ENCODE measurements around the gene GAP43. TPM values are rescaled to one million over a fixed set of nuclear protein-coding genes. Genes with fewer than 3 reads are reported as not detected.

GAP43 gene
- total and polyA plus RNA-seq, 2 of the 4 experiments (the other 2 are of a cell fraction): 0.36 to 0.51 TPM

DNA sequence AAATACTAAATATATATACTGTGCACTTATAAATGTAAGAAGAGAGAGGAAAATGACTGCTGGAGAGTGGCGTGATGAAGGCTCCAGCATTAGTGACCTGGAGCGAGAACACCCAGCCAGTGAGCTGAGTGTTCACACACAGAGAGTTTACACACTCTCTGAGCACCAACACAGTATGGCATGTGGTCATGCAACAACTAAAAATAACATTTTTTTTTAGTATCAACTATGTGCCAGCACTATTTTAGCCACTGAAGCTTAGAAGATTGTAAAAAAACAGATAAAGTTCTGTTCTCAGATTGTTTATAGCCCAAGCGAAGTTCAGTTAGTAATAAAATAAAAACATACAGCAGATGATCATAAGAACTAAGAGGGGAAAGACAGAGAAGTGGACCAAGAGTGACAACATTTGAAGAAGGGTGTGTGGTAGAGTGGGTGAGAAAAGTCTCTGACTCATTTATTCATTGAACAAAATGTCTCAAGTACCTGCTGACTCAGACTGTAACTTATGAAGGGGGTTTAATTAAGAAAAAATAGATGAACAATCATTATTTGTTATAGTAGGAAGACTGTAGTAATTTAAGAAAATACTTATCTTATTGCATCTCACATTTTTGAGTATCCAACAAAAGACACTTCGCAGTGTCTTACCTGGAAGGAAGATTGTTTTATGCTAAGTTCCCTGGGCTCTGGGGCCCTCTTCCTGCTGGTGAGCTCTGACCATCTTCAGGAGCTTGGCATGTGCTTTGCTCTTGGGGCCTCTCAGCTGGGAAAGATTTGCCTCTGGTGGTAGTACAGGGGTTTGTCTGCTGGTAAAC is 43.8 kb downstream of the GAP43 start:
- BruUV-seq (replicated peaks): no TSS peak
- H3K79me1 ChIP-seq (ENCODE audit: low read depth in 1 of 2, low read length in 2 of 2): no peaks in the 10 kb centered on the region
- H4K91ac ChIP-seq (ENCODE audit: insufficient read depth, low read depth, low read length): no peak overlapping the region
- no peak overlapping the region for H4K5ac ChIP-seq (ENCODE audit: low read depth, low read length)
- no peak overlapping the region for H3K56ac ChIP-seq (ENCODE audit: extremely low read depth, insufficient read depth, low read length)
- TF ChIP-seq BHLHE40 (IDR thresholded peaks at IDR 0.05; ENCODE audit: low read depth, low read length) (no peak), RAD21 (IDR thresholded peaks at IDR 0.05; ENCODE audit: low read length) (no peak), MAZ (IDR thresholded peaks at IDR 0.05; ENCODE audit: borderline replicate concordance, low read depth, low read length) (no peak), MXI1 (IDR thresholded peaks at IDR 0.05; ENCODE audit: borderline replicate concordance, low read depth, low read length) (no peak), RFX5 (IDR thresholded peaks at IDR 0.05; ENCODE audit: low read depth, low read length) (no peak), CEBPB (IDR thresholded peaks at IDR 0.05; ENCODE audit: low read depth, low read length) (no peak), SMC3 (IDR thresholded peaks at IDR 0.05; ENCODE audit: low read depth, low read length) (no peak), CHD1 (IDR thresholded peaks at IDR 0.05; ENCODE audit: low read depth, low read length) (no peak), NFE2L2 (IDR thresholded peaks at IDR 0.05; ENCODE audit: low read depth, low read length) (no peak), FOS (IDR thresholded peaks at IDR 0.05; ENCODE audit: low read depth, low read length) (no peak), POLR2A (IDR thresholded peaks at IDR 0.05; ENCODE audit: low read depth, low read length) (no peak)
- TF ChIP-seq, protein P1, sequence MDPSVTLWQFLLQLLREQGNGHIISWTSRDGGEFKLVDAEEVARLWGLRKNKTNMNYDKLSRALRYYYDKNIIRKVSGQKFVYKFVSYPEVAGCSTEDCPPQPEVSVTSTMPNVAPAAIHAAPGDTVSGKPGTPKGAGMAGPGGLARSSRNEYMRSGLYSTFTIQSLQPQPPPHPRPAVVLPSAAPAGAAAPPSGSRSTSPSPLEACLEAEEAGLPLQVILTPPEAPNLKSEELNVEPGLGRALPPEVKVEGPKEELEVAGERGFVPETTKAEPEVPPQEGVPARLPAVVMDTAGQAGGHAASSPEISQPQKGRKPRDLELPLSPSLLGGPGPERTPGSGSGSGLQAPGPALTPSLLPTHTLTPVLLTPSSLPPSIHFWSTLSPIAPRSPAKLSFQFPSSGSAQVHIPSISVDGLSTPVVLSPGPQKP (IDR thresholded peaks at IDR 0.05; ENCODE audit: borderline replicate concordance, low read depth, low read length): no peak
- TF ChIP-seq, protein P2, sequence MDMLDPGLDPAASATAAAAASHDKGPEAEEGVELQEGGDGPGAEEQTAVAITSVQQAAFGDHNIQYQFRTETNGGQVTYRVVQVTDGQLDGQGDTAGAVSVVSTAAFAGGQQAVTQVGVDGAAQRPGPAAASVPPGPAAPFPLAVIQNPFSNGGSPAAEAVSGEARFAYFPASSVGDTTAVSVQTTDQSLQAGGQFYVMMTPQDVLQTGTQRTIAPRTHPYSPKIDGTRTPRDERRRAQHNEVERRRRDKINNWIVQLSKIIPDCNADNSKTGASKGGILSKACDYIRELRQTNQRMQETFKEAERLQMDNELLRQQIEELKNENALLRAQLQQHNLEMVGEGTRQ (IDR thresholded peaks at IDR 0.05; ENCODE audit: low read depth, low read length): no peak
- H2AFZ ChIP-seq (replicated peaks; ENCODE audit: low read length, poor library complexity): no peak overlapping the region
- no peak overlapping the region for H3K4ac ChIP-seq (ENCODE audit: low read depth, low read length)
- no peak overlapping the region for H3K14ac ChIP-seq (replicated peaks; ENCODE audit: low read depth, low read length)
- no peaks in the 10 kb centered on the region for H3K9me1 ChIP-seq (ENCODE audit: insufficient read depth, low read length)
- no peaks in the 10 kb centered on the region for H3K36me3 ChIP-seq (ENCODE audit: control insufficient read depth, insufficient read depth, low read length)
- H3K27ac ChIP-seq (ENCODE audit: insufficient read depth, low read length): no peak overlapping the region
- DNase-seq (no peak), ATAC-seq (ENCODE audit: low read depth) (no peak; the same call in 1 of the 2 replicates)
- no peak overlapping the region for H2BK120ac ChIP-seq (ENCODE audit: low read depth, low read length)
- no peak overlapping the region for H2BK5ac ChIP-seq (ENCODE audit: low read depth, low read length, poor library complexity, severe bottlenecking)
- H2BK20ac ChIP-seq (ENCODE audit: low read depth, low read length): no peak overlapping the region
- dilution Hi-C loops (cut with HindIII; ENCODE audit: low sequenced_read_pairs, unreplicated experiment): no loop called here
- no peak overlapping the region for H3K9ac ChIP-seq (ENCODE audit: low read depth, low read length)
- WGBS, 2 experiments (ENCODE audit: extremely low coverage in 2 of 2, insufficient read length in 1 of 2): 100% methylated on average over 1 of the region's 4 CpGs; no CpG with 5 or more reads in 1 of the 2 experiments
- no peak overlapping the region for H3K4me2 ChIP-seq (ENCODE audit: low read depth, low read length)
- H3K4me3 ChIP-seq (ENCODE audit: insufficient read depth, low read depth, low read length): no peak overlapping the region
- no peaks in the 10 kb centered on the region for H3K9me3 ChIP-seq (ENCODE audit: control insufficient read depth, insufficient read depth, low read length)
- no peak overlapping the region for H3K23ac ChIP-seq (ENCODE audit: low read depth, low read length)
- POLR2A ChIA-PET (ENCODE audit: unreplicated experiment): no interaction called here
- intact Hi-C loops (cut with micrococcal nuclease): no loop called here
- no peak overlapping the region for H3K18ac ChIP-seq (ENCODE audit: low read depth, low read length)
- CTCF ChIA-PET: no interaction called here
- H2AK5ac ChIP-seq (ENCODE audit: low read depth, low read length): no peak overlapping the region
- no peaks in the 10 kb centered on the region for H4K20me1 ChIP-seq (ENCODE audit: insufficient read depth, low read length)
- no peaks in the 10 kb centered on the region for H3K4me1 ChIP-seq (ENCODE audit: control insufficient read depth, insufficient read depth, low read length)
- no peak overlapping the region for H2BK15ac ChIP-seq (ENCODE audit: low read depth, low read length)
- H3K27me3 ChIP-seq (ENCODE audit: control insufficient read depth, insufficient read depth, low read length): no peaks in the 10 kb centered on the region
- H2AK9ac ChIP-seq (replicated peaks; ENCODE audit: low read depth, low read length, poor library complexity): no peak overlapping the region
- in situ Hi-C loops (cut with MboI; ENCODE audit: low sequenced_read_pairs): no loop called here
- H4K8ac ChIP-seq (ENCODE audit: low read depth in 2 of 2, low read length in 2 of 2): no peak overlapping the region
